Activated T-helper 2 cell treated with anti-CD3 and anti-CD28 coated beads, Interferon-gamma antibody, Interleukin-2, Interleukin-4, amounts not matched to agents 10 μg/mL and 5 μg/mL and 100 μg/mL, durations not matched to agents 14 hours and 24 hours and 36 hours (primary cell): ENCODE results near the gene ZNF775. TPM values are rescaled to one million over a fixed set of nuclear protein-coding genes. Genes with fewer than 3 reads are reported as not detected.
A peak's percentile ranks its signal among the peaks of the same experiment; 100 is the strongest.

Experiments
- DNase-seq: peaks from one replicate; pipeline ENCODE4 v3.0.0; 2021; ENCODE audit warnings: low spot score
- H3K27ac Mint-ChIP-seq: one replicate; pipeline ENCODE4 v1.8.0; 2021; ENCODE audit warnings: mixed read lengths
- H3K27me3 Mint-ChIP-seq: one replicate; pipeline ENCODE4 v1.8.0; 2021; ENCODE audit warnings: low read depth, mixed read lengths
- H3K36me3 Mint-ChIP-seq: one replicate; pipeline ENCODE4 v1.8.0; 2021; ENCODE audit warnings: low read depth, mixed read lengths
- H3K4me1 Mint-ChIP-seq: one replicate; pipeline ENCODE4 v1.8.0; 2021; ENCODE audit warnings: low read depth, mixed read lengths
- H3K4me3 Mint-ChIP-seq: one replicate; pipeline ENCODE4 v1.8.0; 2021; ENCODE audit warnings: low read depth, mild to moderate bottlenecking, moderate library complexity, mixed read lengths
- H3K9me3 Mint-ChIP-seq: one replicate; pipeline ENCODE4 v1.8.0; 2021; ENCODE audit warnings: mixed read lengths
- intact Hi-C: fragments of 100-400 bp; cut with micrococcal nuclease; formaldehyde crosslinking; loops from one replicate; pipeline ENCODE4 v1.15.1; 2023
- total RNA-seq: library from RNA; stranded (reverse); gene quantifications from 2 replicates; pipeline ENCODE4 v1.2.3, GENCODE V29; 2022

The ZNF775 gene
- 4.5 and 5.5 TPM in 2 replicates for total RNA-seq

DNA sequence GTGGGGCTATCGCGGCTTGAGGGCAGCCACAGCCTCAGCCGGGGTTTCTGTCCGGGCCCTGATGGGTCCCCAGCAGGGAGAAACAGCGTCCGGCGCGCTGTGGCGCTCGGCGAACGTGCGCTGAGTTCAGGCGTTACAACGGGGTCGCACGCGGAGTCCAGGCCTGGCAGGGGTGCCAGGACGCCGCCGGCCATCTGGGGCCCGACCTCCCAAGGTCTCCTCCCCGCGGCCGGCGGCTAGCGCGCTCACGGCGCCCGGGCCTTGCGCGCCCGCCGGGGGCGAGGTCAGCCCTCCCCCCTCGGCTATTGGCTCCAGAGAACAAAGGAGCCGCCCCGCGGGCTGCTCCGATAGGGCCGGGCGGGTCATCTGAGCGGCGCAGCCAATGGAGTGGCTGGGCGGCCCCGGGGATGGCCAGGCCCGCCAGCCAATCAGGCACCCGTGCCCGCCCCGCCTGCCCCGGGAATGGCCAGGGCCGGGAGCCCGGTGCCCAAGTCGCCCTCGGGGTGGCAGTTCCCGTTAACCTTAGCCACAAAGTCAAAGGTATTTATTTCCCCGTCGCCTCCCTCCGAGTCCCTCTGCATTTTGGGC is at the start of gene ZNF775:
Gene ZNF775, plus strand, starts transcription at position 478 of the 588 bp plus-strand sequence. CDS start 9,141 bp downstream, outside the sequence.
- Mint-ChIP-seq H3K27me3 (no peaks in the 10 kb centered on the region), H3K27ac (peak within 1 kb of the TSS; percentile 76), H3K9me3 (no peaks in the 10 kb centered on the region), H3K4me3 (peak within 1 kb of the TSS; percentile 94), H3K4me1 (peaks cover 49% of the 10 kb centered on the region), H3K36me3 (peaks cover 29% of the 10 kb centered on the region)
- intact Hi-C loops = loop anchor here (1.0 to 5.0 kb wide), 7 partner anchors 10 to 507 kb away; partner anchors contain the start of gene ATP6V0E2
- DNase-seq = peak; percentile 92

DNA sequence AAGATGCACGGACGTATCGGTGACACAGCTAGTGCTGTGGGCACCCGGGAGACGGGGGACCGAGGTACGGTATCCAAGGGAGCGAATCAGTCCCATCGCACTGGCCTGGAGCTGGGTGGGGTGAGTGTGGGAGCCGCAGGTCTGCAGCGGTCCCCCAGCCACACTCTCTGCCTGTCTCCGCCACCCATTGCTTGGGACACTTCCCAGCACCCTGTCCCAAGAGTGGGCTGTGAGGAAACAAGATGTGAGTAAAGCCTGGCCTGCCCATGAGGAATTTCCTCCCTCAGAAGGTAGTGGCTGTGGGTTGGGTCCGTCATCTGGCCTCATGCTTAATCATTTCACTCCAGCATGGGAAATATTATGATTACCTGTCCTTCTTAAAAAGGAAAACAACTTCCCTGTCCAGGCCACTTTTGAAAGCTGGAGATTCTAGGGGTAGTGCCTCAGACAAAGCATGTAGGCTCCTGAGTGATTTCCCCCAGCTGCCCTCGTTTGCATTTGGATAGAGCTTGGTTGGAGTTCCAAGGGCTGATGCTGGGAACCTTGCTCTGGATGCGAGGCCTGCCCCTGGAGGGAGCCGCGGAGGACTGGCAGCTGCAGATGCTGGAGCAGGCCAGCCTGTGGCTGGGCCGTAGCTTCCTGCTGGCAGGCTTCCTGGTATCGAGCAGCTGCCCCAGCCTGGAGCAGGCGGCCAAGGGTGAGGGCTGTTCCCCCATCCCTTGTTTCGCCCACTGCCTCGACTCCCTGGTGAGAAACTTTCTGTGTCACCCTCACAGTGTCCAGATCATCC is 49.6 kb upstream of the ZNF775 start:
- DNase-seq = no peak
- no peaks in the 10 kb centered on the region for H3K27me3 Mint-ChIP-seq
- H3K9me3 Mint-ChIP-seq = no peaks in the 10 kb centered on the region
- H3K4me1 Mint-ChIP-seq = peaks cover 11% of the 10 kb centered on the region
- peaks cover 51% of the 10 kb centered on the region for H3K36me3 Mint-ChIP-seq
- intact Hi-C loops = no loop called here
- no peak overlapping the region for H3K4me3 Mint-ChIP-seq
- no peak overlapping the region for H3K27ac Mint-ChIP-seq

DNA sequence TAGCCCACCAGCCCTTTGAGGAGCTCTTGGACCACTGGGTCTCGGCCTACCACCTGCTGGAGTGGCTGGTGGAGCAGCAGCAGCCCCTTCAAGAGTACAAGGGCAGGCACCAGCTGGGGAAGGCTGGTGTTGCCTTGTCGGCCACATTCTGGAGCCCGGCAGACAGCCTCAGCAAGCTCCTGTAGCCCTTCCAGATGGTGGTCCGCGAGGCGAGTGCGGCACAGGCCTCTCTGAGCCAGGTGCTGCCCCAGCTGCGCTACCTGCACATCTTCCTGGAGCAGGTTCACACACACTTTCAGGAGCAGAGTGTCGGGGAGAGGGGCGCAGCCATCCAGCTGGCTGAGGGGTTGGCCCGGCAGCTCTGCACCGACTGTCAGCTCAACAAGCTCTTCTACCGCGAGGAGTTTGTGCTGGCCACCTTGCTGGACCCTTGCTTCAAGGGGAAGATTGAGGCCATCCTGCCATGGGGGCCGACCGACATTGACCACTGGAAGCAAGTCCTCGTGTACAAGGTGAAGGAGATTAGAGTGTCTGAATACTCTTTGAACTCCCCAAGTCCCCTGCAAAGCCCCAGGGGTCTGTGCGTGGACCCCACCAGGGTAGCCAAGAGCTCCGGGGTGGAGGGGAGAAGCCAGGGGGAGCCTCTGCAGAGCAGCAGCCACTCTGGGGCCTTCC is 48.8 kb upstream of the ZNF775 start:
- H3K9me3 Mint-ChIP-seq = no peaks in the 10 kb centered on the region
- no peak for DNase-seq
- H3K36me3 Mint-ChIP-seq = peaks cover 43% of the 10 kb centered on the region
- H3K4me3 Mint-ChIP-seq = no peak overlapping the region
- peaks cover 3% of the 10 kb centered on the region for H3K4me1 Mint-ChIP-seq
- no peaks in the 10 kb centered on the region for H3K27me3 Mint-ChIP-seq
- intact Hi-C loops = no loop called here
- H3K27ac Mint-ChIP-seq = no peak overlapping the region

DNA sequence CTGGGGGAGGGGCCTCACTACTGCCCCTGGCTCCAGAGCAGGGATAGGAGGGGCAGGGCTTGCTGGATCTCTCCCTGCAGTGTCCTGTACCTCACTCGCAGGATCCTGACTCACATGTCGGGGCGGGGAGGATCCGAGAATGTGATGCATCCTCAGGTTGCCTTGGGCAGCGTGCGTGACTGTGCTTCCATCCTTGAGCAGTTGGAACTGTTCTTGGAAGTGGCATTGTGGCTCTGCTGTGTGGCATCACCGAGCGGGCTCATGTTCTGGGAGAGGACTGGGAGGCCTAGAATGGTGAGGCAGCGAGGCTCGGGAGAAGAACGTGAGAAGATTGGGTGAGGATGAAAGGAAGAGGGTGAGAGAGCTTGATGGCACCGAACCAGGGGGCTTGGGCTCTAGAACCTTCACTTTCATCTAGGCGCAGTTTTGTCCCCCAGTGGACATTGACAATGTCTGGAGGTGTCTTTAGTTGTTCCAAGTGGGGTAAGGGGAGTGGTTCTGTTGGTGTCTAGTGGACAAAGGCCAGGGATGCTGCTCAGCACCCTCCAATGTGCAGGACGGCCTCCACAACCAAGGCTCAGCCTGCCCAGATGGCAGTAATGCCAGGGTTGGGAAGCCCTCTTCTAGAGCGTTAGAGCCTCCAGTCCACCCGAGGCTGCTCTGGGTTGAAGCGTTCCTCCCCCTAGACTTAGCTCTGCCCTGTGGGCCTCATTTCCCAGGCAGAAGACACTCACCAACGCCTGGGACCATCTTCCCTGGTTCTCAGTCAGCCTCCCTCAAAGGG is 46.1 kb upstream of the ZNF775 start:
- no peaks in the 10 kb centered on the region for H3K27me3 Mint-ChIP-seq
- H3K4me1 Mint-ChIP-seq = no peaks in the 10 kb centered on the region
- DNase-seq = no peak
- intact Hi-C loops = no loop called here
- peaks cover 24% of the 10 kb centered on the region for H3K36me3 Mint-ChIP-seq
- no peak overlapping the region for H3K27ac Mint-ChIP-seq
- H3K9me3 Mint-ChIP-seq = no peaks in the 10 kb centered on the region
- H3K4me3 Mint-ChIP-seq = no peak overlapping the region

DNA sequence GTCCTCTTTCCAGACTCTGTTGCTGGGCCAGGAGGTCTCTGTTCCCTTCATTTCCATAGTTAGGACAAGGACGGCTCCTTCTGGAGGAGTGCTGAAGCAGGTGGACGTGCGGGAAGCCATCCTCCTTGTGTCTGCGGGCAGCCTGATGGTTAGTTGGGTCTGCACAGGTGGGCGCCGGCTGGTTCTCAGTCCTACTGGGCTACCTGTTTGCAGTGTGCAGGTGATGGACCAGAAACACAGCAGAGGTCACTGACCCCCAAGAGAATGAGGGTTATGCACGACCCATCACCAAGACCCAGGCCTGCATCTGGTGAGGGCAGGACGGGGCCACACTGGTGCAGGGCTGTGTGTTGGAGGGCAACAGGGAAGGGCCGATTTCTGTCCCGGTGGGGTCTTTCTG is 45.5 kb upstream of the ZNF775 start:
- H3K4me1 Mint-ChIP-seq = no peaks in the 10 kb centered on the region
- H3K36me3 Mint-ChIP-seq = peaks cover 20% of the 10 kb centered on the region
- no peak overlapping the region for H3K27ac Mint-ChIP-seq
- intact Hi-C loops = no loop called here
- H3K4me3 Mint-ChIP-seq = no peak overlapping the region
- no peaks in the 10 kb centered on the region for H3K9me3 Mint-ChIP-seq
- no peaks in the 10 kb centered on the region for H3K27me3 Mint-ChIP-seq
- DNase-seq = no peak

DNA sequence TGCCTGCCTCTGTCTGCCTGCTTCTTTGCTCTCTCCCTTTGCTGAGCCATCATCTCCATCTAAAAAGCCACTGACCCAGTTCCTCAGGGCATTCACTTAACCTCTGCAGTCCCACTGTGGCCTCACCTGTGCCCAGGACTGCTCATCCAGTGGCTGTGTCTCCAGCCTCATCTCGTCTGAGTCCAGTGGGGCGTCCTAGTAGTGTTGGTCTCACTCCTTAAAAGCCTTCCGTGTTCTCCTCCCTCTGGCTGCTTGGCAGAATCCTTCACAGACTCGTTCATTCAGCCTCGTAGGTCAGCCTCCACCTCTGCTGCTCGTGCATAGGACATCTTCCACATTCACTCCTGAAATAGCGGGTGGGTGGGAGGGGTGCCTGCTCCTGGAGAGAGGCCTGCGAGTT is 45.0 kb upstream of the ZNF775 start:
- Mint-ChIP-seq H3K27me3 (no peaks in the 10 kb centered on the region), H3K4me3 (no peak overlapping the region), H3K36me3 (peaks cover 16% of the 10 kb centered on the region), H3K27ac (no peak overlapping the region), H3K9me3 (no peaks in the 10 kb centered on the region), H3K4me1 (no peaks in the 10 kb centered on the region)
- intact Hi-C loops = no loop called here
- no peak for DNase-seq

DNA sequence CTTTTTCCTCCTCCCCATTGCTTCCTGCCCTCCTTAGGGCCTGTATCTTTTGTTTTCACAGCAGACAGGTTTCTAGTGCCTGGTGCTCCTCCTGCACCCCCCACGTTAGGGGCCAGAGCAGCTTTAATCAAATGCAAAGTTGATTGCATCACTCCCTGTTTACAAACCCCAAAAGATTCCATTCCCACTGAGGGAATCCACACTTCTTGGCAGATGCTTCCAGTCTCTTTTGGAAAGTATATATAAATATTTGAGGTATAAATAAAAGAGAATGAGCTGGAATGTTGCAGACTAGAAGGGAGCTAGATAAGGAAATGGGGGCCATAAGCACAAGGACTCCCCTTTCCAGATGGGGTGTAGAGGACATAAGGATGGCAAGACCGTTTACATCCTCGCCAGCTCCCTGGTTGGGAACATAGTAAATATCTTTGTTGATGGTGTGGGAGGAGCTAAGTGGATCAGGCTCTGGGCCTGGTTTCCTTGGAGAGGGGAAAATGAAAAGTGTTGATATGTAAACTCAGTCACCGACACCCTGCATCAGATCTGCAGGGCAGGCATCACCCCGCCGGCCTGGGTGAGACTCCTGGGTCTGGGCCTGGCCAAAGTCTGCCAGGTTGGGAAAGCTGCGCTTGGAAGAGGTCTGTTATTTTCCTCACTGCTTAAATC is 43.9 kb upstream of the ZNF775 start:
- peaks cover 5% of the 10 kb centered on the region for H3K27me3 Mint-ChIP-seq
- peaks cover 16% of the 10 kb centered on the region for H3K36me3 Mint-ChIP-seq
- H3K27ac Mint-ChIP-seq = no peak overlapping the region
- H3K4me1 Mint-ChIP-seq = peaks cover 6% of the 10 kb centered on the region
- DNase-seq = no peak
- intact Hi-C loops = no loop called here
- H3K9me3 Mint-ChIP-seq = no peaks in the 10 kb centered on the region
- no peak overlapping the region for H3K4me3 Mint-ChIP-seq

DNA sequence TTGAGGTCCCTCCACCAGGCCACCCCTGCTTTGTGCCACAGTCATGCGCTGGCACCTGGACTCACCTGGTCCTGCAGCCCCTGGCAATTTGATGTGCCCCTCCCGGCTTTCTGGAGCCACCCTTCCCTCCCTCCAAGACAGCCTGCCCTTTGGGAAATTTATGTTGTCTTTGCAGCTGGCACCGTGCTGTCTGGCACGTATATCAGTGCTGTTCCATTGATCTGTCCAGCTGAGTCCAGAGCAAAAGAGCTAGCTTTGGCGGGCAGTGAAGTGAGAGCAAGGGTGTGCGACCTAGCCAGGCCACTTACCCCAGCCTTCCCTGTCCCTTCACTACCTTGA is 43.4 kb upstream of the ZNF775 start:
- intact Hi-C loops = no loop called here
- Mint-ChIP-seq H3K27me3 (peaks cover 8% of the 10 kb centered on the region), H3K9me3 (no peaks in the 10 kb centered on the region), H3K4me1 (peaks cover 9% of the 10 kb centered on the region), H3K36me3 (peaks cover 15% of the 10 kb centered on the region), H3K27ac (no peak overlapping the region), H3K4me3 (no peak overlapping the region)
- no peak for DNase-seq

DNA sequence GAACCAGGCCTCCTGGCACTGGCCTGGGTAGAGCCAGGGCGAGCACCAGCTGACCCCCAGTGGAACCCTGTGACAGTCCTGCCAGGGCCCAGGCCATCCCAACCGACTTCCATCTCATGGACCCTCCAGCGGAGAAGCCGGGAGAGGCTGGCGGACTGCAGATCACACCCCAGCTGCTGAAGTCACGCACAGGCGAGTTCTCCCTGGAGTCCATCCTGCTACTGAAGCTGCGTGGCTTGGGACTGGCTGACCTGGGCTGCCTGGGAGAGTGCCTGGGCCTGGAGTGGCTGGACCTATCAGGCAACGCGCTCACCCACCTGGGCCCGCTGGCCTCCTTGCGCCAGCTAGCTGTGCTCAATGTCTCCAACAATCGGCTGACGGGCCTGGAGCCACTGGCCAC is 42.4 kb upstream of the ZNF775 start:
- DNase-seq = no peak
- Mint-ChIP-seq H3K27ac (no peak overlapping the region), H3K27me3 (peaks cover 11% of the 10 kb centered on the region), H3K36me3 (peaks cover 12% of the 10 kb centered on the region), H3K4me1 (peaks cover 9% of the 10 kb centered on the region), H3K9me3 (no peaks in the 10 kb centered on the region), H3K4me3 (no peak overlapping the region)
- intact Hi-C loops = no loop called here

DNA sequence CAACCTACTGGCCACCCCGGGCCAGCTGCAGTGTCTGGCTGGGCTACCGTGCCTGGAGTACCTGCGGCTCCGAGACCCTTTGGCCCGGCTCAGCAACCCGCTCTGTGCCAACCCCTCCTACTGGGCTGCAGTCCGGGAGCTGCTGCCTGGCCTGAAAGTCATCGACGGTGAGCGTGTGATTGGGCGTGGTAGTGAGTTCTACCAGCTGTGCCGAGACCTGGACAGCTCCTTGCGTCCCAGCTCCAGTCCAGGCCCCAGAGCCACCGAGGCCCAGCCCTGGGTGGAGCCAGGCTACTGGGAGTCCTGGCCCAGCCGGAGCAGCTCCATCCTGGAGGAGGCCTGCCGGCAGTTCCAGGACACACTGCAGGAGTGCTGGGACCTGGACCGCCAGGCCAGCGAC is 42.0 kb upstream of the ZNF775 start:
- no peak overlapping the region for H3K4me3 Mint-ChIP-seq
- no peak overlapping the region for H3K27ac Mint-ChIP-seq
- intact Hi-C loops = no loop called here
- peaks cover 9% of the 10 kb centered on the region for H3K4me1 Mint-ChIP-seq
- no peaks in the 10 kb centered on the region for H3K9me3 Mint-ChIP-seq
- peaks cover 14% of the 10 kb centered on the region for H3K36me3 Mint-ChIP-seq
- peaks cover 15% of the 10 kb centered on the region for H3K27me3 Mint-ChIP-seq
- no peak for DNase-seq

DNA sequence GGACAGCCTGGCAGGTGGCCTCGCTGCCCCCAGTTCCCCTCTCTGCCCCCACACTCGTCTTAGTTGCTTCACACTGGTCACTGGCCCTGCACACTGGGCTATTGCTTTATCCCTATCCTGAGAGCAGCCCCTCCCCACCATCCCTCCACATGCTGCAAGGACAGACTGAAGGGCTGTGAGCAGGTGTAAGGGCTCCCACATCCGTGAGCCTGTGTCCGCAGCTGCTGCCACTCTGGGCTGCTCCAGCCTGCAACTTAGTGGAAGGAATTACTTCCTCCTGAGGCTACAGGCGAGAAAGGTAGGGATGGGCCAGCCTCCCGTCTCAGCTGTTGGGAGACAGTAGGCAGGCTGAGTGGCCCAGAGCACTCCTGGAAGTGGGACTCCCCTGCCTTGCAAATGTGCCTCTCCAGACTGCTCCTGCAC is 41.5 kb upstream of the ZNF775 start:
- peaks cover 15% of the 10 kb centered on the region for H3K36me3 Mint-ChIP-seq
- DNase-seq = no peak
- H3K9me3 Mint-ChIP-seq = no peaks in the 10 kb centered on the region
- intact Hi-C loops = no loop called here
- peaks cover 20% of the 10 kb centered on the region for H3K27me3 Mint-ChIP-seq
- H3K27ac Mint-ChIP-seq = no peak overlapping the region
- peaks cover 9% of the 10 kb centered on the region for H3K4me1 Mint-ChIP-seq
- no peak overlapping the region for H3K4me3 Mint-ChIP-seq

DNA sequence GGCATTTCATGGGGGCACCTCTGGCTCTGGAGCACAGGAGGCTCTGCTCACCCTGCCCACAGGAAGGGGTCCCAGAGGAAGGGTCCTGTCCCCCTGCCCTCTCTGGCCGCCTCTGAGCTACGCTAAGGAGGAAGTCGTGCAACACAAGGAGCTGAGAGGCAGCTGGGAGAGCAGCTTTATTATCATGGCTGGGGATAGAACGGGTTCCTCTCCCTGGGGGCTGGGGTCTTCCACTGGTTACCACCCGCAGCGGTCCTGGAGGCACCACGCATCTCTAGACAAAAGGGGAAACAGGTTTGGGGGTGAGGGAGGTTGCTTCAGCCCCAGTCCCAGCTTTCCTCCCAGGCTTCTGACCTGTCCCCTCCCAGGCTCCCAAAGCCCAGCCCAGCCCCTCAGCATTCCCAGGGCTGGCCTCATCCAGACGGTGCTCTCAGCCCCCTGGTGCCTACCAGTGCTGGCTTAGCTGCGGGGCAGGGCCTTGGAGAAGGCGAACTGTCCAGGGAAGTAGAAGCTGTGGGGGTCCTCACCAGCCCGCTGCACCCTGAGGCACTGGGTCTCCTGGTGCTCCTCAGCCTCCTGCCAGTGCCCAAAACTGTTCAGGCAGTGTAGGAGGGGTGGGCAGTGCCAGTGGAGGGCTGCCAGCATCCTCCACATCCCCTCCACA is 40.8 kb upstream of the ZNF775 start:
- intact Hi-C loops = no loop called here

More for the DNA sequence above, 40.8 kb upstream of the ZNF775 start:
- Mint-ChIP-seq H3K4me3 (no peak overlapping the region), H3K27me3 (peaks cover 26% of the 10 kb centered on the region), H3K9me3 (no peaks in the 10 kb centered on the region), H3K27ac (no peak overlapping the region), H3K36me3 (peaks cover 15% of the 10 kb centered on the region), H3K4me1 (peaks cover 9% of the 10 kb centered on the region)
- no peak for DNase-seq
